GM18499 (cell line): ENCODE results near the gene TSHZ3.

Experiments used
- ATAC-seq: cut with Tn5 transposase; IDR thresholded peaks from one replicate; pipeline ENCODE4 v1.9.1; 2021; ENCODE audit warnings: moderate number of reproducible peaks; ENCODE audit not compliant: insufficient read depth, unreplicated experiment

Gene TSHZ3

DNA sequence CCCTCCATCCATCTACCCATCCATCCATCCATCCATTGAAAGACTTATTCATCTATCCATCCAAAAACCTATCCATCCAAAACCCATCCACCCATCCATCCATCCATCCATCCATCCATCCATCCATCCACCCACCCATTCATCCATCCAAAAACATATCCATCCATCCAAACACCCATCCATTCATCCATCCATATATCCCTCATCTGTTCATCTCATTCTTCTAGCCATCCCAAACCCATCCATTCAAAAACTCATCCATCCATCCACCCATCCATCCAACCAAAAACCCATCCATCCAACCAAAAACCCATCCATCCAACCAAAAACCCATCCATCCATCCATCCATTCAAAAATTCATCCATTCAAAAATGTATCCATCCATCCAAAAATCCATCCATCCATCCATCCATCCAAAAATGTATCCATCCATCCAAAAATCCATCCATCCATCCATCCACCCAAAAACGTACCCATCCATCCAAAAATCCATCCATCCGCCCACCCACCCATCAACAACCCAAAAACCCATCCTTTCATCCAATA lies 56.5 kb downstream of the TSHZ3 start:
- ATAC-seq = no peak

DNA sequence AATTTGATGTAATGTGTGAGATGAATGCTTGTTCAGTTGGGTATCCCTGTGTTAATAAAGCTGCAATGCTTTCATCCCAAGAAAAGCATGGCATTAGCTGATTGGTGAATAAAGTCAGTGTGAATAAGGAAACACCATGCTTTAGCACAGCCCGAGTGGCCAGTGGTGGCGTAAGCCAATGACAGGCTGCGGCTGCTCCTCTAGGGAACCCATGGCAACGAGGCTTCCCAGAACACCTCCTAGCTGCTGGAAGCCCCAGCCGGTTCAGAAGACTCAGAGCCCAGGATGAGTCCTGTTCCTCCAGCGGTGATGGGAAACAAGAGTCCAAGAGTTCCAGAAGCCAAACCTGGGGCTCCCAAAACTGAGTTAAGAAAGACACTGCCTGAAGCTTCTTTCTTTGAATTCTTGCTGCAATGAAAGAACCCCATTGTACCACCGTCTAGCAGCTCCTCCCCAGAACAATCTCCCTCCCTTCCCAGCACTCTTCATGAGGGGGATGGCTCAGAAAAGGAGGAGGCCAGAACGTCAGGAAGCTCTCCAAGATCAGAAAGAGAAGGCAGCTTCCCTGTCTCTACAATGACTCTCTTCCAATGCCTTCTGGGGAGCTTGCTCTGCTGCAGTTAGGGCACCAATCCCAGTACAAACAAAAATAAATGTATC lies 58.2 kb downstream of the TSHZ3 start:
- ATAC-seq = no peak

GRCh38 chr19:31289976-31290375 lies 59.3 kb downstream of the TSHZ3 start:
- ATAC-seq = no peak

- no peak for ATAC-seq
Observed at GRCh38 chr19:31289381-31289880, 59.8 kb downstream of the TSHZ3 start.

- no peak for ATAC-seq
Observed at GRCh38 chr19:31286491-31286890, 62.7 kb downstream of the TSHZ3 start.

GRCh38 chr19:31285744-31286143 lies 63.5 kb downstream of the TSHZ3 start:
- no peak for ATAC-seq

DNA sequence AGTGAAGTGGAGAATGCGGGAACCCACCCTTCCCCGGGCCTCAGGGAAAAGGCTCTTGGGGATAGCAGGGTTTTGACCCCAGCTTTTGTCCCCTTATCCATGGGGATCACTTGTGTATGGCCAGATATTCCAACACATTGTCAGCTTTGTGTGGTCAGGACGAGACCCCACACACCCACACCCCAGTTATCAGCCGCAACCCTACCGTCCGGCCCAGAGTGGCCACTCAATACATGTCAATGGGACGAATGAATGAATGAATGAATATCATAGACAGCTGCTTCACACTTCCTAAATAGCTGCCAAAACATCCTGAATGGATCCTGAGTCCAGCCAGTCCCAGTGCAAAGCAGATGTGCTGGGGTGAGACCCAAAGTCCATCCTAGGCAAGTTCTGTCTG lies 64.6 kb downstream of the TSHZ3 start:
- no peak for ATAC-seq

DNA sequence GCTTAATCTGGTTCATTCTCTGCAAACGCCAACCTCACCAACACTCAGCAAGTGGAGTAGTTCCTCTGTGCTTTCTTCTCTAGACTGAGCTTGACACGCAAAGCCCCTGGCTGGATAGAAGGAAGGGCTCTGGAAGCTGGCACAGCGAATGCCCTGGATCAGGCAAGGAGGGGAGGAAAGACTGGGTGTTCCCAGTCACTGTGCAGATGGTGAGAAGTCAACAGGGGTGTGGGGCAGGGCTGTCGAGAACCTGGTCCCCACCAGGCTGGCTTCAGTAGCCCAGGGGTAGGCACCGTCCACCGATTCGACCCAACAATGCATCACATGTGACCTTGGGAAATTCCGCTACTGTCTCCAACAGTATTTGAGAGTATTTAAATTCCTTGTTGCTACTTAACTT lies 65.5 kb downstream of the TSHZ3 start:
- no peak for ATAC-seq

DNA sequence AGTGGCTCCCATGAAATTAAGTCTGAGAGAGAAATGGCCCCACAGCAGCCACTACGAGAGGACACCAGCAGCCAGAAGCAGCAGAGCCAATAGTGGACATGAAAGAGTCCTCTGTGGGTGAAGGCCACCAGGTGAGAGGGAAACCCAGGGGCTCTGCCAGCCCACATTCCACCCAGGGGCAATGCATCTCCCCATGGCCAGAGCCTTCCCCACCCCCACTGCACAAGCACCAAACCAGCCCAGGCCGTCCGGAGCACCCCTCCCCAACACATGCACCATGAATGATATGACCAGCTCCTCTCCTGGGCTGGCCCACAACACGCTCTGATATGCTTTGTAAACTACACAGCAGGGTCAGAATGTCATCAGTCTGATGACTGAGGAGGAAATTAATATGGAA lies 66.9 kb downstream of the TSHZ3 start:
- ATAC-seq = no peak

DNA sequence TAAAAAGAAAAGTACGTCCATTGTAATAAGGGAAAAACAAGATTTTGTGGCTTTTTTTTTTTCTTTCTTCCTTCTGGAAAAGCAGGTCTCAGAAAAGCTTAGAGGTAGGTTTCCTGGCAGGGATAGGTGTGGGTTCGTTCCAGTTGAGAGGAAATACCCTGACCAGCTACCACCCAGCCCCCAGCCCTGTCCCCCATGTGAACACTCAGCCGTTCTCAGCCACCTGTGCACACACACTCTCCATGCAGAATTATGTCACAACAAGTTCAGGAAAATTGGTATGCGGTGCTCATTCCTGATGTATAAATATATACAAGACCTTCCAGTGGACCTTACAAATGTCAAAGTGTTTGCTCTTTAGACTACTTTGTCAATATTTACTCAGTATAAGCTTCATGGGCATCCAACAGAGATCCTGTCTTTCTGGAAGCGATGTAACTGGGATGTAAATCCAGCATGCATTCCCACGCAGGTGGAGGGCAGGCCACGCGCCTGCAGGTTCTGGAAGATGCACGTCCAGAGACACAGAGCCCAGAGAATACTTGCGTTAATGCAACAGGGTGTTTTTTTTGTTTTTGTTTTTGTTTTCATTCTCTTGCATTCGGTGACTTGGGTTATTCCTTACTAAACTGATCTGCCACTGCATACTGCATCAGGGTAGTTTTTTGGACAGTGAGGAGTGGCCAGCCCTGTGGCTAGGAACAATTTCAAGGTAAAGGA lies 68.8 kb downstream of the TSHZ3 start:
- ATAC-seq = no peak

- no peak for ATAC-seq
Observed at GRCh38 chr19:31279436-31279765, 69.8 kb downstream of the TSHZ3 start.

- no peak for ATAC-seq
Observed at GRCh38 chr19:31278555-31279435, 70.4 kb downstream of the TSHZ3 start.

DNA sequence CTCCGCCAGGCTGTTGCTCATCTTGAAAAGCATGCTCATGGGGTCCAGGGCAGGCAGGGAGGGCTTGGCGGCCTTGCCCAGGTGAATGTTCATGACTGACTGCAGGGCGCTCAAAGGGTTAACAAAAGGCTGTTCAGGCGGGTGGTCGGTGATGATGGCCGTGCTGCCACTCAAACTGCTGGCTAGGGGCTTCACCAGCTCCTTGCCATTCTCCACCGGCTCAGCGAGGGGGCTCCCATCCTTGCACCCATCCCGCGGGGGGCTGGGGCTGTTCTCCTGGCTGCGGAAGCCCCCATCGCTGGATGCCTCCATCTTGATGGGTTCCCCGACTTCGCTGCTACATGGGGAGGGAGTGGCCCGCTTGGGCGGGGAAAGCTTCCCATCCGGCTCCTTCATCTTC lies 71.7 kb downstream of the TSHZ3 start:
- no peak for ATAC-seq

DNA sequence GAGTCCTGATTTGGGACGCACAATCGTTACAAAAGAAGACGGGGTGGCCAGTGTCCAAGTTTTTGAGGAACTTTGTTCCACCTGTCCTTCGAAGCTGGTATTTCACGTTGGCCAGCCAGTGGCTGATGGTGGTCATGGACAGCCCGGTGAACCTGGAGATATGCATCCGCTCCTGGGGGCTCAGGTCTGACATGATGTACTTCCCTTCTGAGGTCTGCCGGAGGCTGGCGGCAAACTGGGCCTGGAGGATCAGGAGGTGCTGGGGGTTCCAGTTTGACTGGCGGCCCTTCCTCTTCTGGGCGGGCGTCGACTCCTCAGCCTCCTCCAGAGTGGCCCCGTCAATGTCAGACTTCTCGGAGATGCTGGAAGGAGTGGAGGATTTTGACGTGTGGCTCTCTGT lies 72.4 kb downstream of the TSHZ3 start:
- no peak for ATAC-seq

GRCh38 chr19:31275068-31275334 lies 74.2 kb downstream of the TSHZ3 start:
- no peak for ATAC-seq

GRCh38 chr19:31274251-31275067 lies 74.8 kb downstream of the TSHZ3 start:
- no peak for ATAC-seq

DNA sequence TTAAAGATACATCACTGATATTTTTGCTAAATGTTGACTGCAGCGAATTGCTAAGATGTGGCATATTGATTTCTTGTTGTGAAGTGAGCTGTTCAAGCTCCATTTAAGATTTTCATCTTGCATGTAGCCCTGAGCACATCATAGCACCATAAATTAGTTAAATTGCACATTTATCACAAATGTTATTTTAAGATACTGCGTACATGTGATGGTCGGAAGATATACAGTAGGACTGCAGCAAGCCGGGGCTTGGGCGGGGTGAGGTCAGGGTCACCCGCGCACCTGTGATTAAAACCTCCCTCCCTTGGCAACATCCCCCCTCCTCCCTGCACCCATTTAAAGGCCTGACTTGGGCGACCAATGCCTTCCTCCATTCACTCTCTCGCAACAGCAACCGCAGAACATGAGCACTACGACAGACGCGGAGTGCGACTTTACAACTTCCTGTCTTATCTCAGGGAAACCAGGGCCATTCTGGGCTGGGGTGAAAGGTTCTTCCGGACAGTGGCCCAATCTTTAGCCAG lies 76.6 kb downstream of the TSHZ3 start:
- no peak for ATAC-seq

- ATAC-seq = no peak
Observed at GRCh38 chr19:31271306-31271911, 77.8 kb downstream of the TSHZ3 start.

DNA sequence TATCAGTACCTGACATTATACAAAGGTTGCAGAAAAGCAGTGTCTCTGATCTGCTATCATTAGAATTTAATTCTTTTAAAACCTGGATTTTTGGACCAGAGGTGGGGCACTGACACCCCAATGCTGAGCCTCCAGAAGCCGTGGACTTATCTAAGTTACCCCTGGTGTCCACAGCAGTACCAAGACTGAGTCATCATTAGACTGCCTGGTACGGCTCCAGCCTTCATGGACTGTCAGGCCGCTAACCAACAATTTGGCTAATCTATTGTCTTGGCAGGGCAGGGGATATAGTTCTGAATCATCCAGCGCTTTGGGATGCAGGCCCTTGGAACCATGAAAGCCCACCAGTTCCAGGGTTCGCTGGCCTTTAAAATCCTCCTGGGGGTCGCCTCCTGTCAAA lies 78.3 kb downstream of the TSHZ3 start:
- ATAC-seq = no peak
